Activated CD4-positive, CD25-positive, alpha-beta regulatory T cell (primary cell): ENCODE measurements around the gene FAS.

Experiments used
- DNase-seq, 4 experiments: peaks; one replicate each; lab custom pipeline; 2025; lab: John Stamatoyannopoulos, UW

FAS gene

GRCh38 chr10:88990384-88991160 lies at the start of gene FAS:
Gene FAS, plus strand, starts transcription at chr10:88990798. Its CDS starts 79 bp downstream, at chr10:88990877.
- DNase-seq, result peak; percentile 44 to 67 (median 54)

- no peak for DNase-seq
Measured at GRCh38 chr10:88941026-88941425, 49.6 kb upstream of the FAS start.

- no peak for DNase-seq
Measured at GRCh38 chr10:88943778-88944177, 46.8 kb upstream of the FAS start.

- DNase-seq, result no peak
Measured at GRCh38 chr10:88944813-88945212, 45.8 kb upstream of the FAS start.

- no peak for DNase-seq
Measured at GRCh38 chr10:88946200-88946599, 44.4 kb upstream of the FAS start.

- DNase-seq, result no peak
Measured at GRCh38 chr10:88946965-88947590, 43.5 kb upstream of the FAS start.

- DNase-seq, result no peak
Measured at GRCh38 chr10:88949051-88949450, 41.5 kb upstream of the FAS start.

- DNase-seq, result no peak
Measured at GRCh38 chr10:88949912-88950837, 40.4 kb upstream of the FAS start.

- DNase-seq, result no peak
Measured at GRCh38 chr10:88952647-88953111, 37.9 kb upstream of the FAS start, which contains the start of gene ACTA2. Gene ACTA2, minus strand, starts transcription at chr10:88952773. Its CDS starts 3,843 bp downstream, at chr10:88948930.

GRCh38 chr10:88953662-88954061 lies 36.9 kb upstream of the FAS start:
- no peak for DNase-seq

GRCh38 chr10:88954458-88955083 lies 36.0 kb upstream of the FAS start:
- no peak for DNase-seq

GRCh38 chr10:88957381-88957780 lies 33.2 kb upstream of the FAS start:
- DNase-seq, result no peak

- no peak for DNase-seq
Measured at GRCh38 chr10:88958721-88959120, 31.9 kb upstream of the FAS start.

- no peak for DNase-seq
Measured at GRCh38 chr10:88960802-88961201, 29.8 kb upstream of the FAS start.

- no peak for DNase-seq
Measured at GRCh38 chr10:88961266-88961665, 29.3 kb upstream of the FAS start.

GRCh38 chr10:88962336-88962735 lies 28.3 kb upstream of the FAS start:
- no peak for DNase-seq

- DNase-seq, result no peak
Measured at GRCh38 chr10:88963318-88963717, 27.3 kb upstream of the FAS start.

GRCh38 chr10:88964360-88964759 lies 26.2 kb upstream of the FAS start:
- no peak for DNase-seq

GRCh38 chr10:88964869-88965415 lies 25.7 kb upstream of the FAS start:
- DNase-seq, result no peak

- DNase-seq, result no peak
Measured at GRCh38 chr10:88966797-88967196, 23.8 kb upstream of the FAS start.

GRCh38 chr10:88968391-88968790 lies 22.2 kb upstream of the FAS start:
- no peak for DNase-seq
